ENCODE data around the gene MAFB. TPM values are rescaled to one million over a fixed set of nuclear protein-coding genes. Genes with fewer than 3 reads are reported as not detected.

Gene MAFB
- total and polyA plus RNA-seq, 7 donors, result 4.7 to 63.2 (median 11.0) TPM

GRCh38 chr20:40686434-40686882 is 2.6 kb downstream of the MAFB start:
- Histone ChIP-seq H3K36me3 (ENCODE audit: insufficient read depth in 1 of 2, low read depth in 1 of 2) (no peaks in the 10 kb centered on the region), H3K27ac (peak overlapping the region; percentile 93), H3K4me3 (peak overlapping the region; percentile 76), H3K4me1 (peaks cover 19% of the 10 kb centered on the region), H3K27me3 (ENCODE audit: insufficient read depth in 3 of 3, low read length in 2 of 3) (peaks cover 0 to 13% (median 2%) of the 10 kb centered on the region in 3 donors), H3K9me3 (no peaks in the 10 kb centered on the region)
- DNase-seq (no peak), ATAC-seq (no peak)
- no peak for TF ChIP-seq CTCF (IDR thresholded peaks at IDR 0.05)
- whole genome bisulfite sequencing, 3 donors, result 16 to 18% (median 17%) methylated on average over 7 of the region's 7 CpGs
- intact Hi-C loops (cut with DNase I), result loop anchor here (2.0 to 10.0 kb wide), 2 partner anchors 402 to 420 kb away; no protein-coding TSS in a partner anchor

- peak overlapping the region; percentile 76 for H3K4me3 ChIP-seq
- no peak for DNase-seq
- no peak for ATAC-seq
- WGBS, 3 donors, result 66 to 87% (median 78%) methylated on average over 4 of the region's 4 CpGs
- H3K27me3 ChIP-seq (ENCODE audit: insufficient read depth in 3 of 3, low read length in 2 of 3), result peaks cover 0 to 1% (median 0%) of the 10 kb centered on the region in 3 donors
- no peaks in the 10 kb centered on the region for H3K9me3 ChIP-seq
- no peak for TF ChIP-seq CTCF (IDR thresholded peaks at IDR 0.05)
- intact Hi-C loops (cut with DNase I), result loop anchor here in 1 of 2 donors (10.0 kb wide), 1 partner anchor 401 kb away; no protein-coding TSS in a partner anchor
- H3K4me1 ChIP-seq, result peaks cover 18% of the 10 kb centered on the region
- no peaks in the 10 kb centered on the region for H3K36me3 ChIP-seq (ENCODE audit: insufficient read depth in 1 of 2, low read depth in 1 of 2)
- H3K27ac ChIP-seq, result no peak overlapping the region
These were observed 3.7 kb downstream of the MAFB start for GRCh38 chr20:40685349-40685748.

- H3K4me3 ChIP-seq, result peak overlapping the region; percentile 49
- 60 to 67% (median 61%) methylated on average over 9 of the region's 9 CpGs for WGBS, 3 donors
These were observed 5.2 kb downstream of the MAFB start for GRCh38 chr20:40683894-40684268.

GRCh38 chr20:40683221-40683893 is 5.7 kb downstream of the MAFB start:
- WGBS, 3 donors, result 47 to 56% (median 50%) methylated on average over 44 to 58 of the region's 58 CpGs
- Histone ChIP-seq H3K4me3 (peak overlapping the region; percentile 49), H3K36me3 (ENCODE audit: insufficient read depth in 1 of 2, low read depth in 1 of 2) (no peaks in the 10 kb centered on the region), H3K27ac (peak overlapping the region; percentile 51), H3K9me3 (no peaks in the 10 kb centered on the region), H3K27me3 (ENCODE audit: insufficient read depth in 3 of 3, low read length in 2 of 3) (no peaks in the 10 kb centered on the region), H3K4me1 (peaks cover 14% of the 10 kb centered on the region)
- peak; percentile 47 to 68 for DNase-seq
- TF ChIP-seq CTCF (IDR thresholded peaks at IDR 0.05), result no peak
- ATAC-seq, result peak in 2 of 4 donors; percentile 9 to 18
- intact Hi-C loops (cut with DNase I), result loop anchor here in 1 of 2 donors (10.0 kb wide), 1 partner anchor 399 kb away; no protein-coding TSS in a partner anchor

More at GRCh38 chr20:40683894-40684268, 5.2 kb downstream of the MAFB start:
- TF ChIP-seq CTCF (IDR thresholded peaks at IDR 0.05), result no peak
- peaks cover 16% of the 10 kb centered on the region for H3K4me1 ChIP-seq
- intact Hi-C loops (cut with DNase I), result loop anchor here in 1 of 2 donors (10.0 kb wide), 1 partner anchor 399 kb away; no protein-coding TSS in a partner anchor
- no peaks in the 10 kb centered on the region for H3K27me3 ChIP-seq (ENCODE audit: insufficient read depth in 3 of 3, low read length in 2 of 3)
- peak overlapping the region; percentile 26 for H3K27ac ChIP-seq
- no peak for ATAC-seq
- no peaks in the 10 kb centered on the region for H3K9me3 ChIP-seq
- no peaks in the 10 kb centered on the region for H3K36me3 ChIP-seq (ENCODE audit: insufficient read depth in 1 of 2, low read depth in 1 of 2)
- no peak for DNase-seq
